ENCODE measurements around the gene B4GALNT3.
"Not testable (repeated sequence)": the region's sequence is repeated elsewhere in the genome, so short reads cannot be mapped to it uniquely, and the experiment has no call there.

The B4GALNT3 gene

DNA sequence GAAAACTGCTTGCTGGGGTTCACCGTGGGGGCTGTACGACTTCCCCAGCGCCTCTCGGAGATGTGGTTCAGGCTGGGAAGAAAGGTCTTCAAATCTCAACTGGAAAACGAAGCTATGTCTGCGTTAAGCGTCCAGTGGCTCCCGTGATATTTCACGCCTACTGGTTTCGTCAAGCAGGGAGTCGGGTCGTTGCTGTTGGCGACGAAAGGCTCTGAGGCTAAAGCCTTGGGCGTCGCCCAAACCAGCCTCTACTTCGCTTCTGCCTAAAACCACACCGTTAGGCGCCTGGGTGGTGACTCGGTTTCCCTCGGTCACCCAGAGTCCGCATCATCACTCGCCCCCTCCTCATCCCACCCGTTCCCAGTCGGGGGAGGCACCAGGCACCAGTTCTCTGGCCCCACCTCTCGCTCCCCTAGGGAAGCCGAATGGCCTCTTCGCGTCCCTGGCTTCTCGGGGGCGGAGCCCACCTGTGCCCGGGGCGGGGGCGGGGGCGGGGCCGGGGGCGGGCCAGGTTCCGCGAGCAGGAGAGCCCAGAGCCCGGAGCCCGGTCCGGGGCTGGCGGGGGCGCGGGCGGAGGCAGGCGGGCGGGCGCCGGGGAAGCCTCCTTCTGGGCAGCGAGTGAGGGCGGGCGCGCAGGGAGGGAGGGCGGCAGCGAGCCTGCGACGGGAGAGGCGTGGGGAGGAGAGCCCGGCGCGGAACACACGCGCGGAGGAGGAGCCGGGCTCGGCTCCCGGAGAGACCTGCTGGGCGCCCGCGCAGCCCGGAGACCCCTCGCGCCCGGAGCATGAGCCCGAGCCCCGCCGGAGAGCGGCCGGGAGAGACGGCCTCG, at the start of gene B4GALNT3:
Gene B4GALNT3 (plus strand): TSS at position 510 of the 829 bp plus-strand sequence. CDS start 438 bp downstream, outside the sequence.
- DNase-seq (ENCODE audit: low spot score) (peak; percentile 93), FAIRE-seq (peak; percentile 72)

DNA sequence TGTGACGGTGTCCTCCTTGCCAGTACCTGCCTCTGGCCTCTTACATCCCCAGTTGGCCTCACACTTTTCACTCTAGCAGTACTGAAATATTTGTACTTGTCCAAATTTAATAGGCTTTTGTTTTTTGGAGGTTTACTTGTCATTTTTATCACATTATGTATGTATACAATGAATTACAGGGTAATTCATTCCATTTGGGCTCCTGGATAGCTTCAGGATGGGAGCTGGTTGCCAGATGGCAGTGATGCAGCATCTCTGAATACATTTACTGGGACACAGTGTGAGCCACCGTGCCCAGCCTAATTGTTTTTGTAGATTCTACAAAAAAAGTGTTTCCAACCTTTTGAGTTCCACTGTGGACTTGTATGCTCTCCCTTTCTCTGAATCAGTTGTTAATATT, 44.9 kb upstream of the B4GALNT3 start:
- no peak for DNase-seq (ENCODE audit: low spot score)
- FAIRE-seq = no peak

DNA sequence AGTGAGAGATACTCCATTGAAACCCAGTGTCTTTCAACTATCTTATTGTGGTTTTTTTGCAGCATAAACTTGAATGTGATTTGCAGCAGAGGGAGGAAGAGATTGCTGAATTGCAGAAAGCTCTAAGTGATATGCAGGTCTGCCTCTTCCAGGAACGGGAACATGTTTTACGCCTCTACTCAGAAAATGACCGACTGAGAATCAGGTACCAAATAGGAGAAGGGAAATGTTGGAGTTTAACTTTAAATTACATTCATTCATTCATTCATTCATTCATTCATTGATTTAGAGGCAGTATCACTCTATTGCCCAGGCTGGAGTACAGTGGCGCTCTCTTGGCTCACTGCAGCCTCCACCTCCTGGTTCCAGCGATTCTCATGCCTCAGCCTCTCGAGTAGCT, 41.3 kb upstream of the B4GALNT3 start:
- DNase-seq (ENCODE audit: low spot score) = no peak
- no peak for FAIRE-seq

DNA sequence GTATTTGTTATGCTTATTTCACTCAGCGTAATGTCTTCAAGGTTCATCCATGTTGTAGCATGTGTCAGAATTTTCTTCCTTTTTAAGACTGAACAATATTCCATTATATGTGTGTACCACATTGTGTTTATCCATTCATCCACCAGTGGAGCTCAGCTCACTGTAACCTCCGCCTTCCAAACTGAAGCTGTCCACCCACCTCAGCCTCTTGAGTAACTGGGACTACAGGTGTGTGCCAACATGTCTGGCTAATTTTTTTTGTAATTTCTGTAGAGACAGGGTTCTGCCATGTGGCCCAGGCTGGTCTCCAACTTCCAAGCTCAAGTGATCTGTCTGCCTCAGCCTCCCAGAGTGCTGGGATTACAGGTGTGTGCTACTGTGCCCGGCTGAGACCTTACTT, 37.2 kb upstream of the B4GALNT3 start:
- FAIRE-seq (peak; percentile 30), DNase-seq (ENCODE audit: low spot score) (no peak)

DNA sequence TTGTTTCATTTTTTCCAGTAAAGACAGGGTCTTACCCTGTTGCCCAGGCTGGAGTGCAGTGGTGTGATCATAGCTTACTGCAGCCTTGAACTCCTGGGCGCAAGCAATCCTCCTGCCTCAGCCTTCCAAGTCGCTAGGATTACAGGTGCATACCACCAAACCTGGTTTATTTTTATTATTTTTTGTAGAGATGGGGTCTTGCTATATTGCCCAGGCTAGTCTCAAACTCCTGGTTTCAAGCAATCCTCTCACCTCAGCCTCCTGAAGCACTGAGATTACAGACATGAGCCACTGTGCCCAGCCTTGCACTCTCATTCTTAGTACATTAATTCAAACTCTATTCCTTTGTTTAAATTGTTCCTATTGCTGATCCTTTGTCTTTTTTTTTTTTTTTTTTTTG, 24.0 kb upstream of the B4GALNT3 start:
- FAIRE-seq; DNase-seq (ENCODE audit: low spot score): not testable (repeated sequence)

DNA sequence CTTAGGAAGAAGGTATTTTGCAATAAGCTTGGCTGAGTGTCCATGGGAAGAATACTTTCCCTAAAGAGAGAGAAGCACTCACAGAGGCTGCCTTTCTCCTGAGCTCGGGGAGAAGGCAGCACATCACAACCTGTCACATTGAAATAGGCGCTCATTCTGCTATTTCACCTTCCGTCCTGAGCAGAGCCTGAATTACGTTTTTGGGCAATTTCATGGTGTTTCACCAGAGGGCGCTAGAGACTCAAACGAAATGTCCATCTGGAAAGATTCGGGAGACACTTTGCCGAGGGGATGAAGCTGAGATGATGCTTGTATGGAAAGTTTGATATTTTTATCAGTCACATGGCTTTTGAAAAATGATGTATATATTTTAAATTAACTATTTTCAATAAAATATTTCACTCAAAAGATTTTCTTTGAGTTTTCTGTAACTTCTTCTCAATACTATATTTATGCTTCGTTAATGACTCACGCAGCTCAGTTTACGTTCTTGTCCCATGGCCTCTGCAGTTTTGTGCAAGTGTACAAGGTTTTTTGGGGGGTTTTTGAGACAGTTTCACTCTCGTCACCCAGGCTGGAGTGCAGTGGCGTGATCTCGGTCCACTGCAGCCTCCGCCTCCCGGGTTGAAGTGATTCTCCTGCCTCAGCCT, 17.4 kb upstream of the B4GALNT3 start:
- FAIRE-seq = peak; percentile 56
- peak; percentile 74 for DNase-seq (ENCODE audit: low spot score)

DNA sequence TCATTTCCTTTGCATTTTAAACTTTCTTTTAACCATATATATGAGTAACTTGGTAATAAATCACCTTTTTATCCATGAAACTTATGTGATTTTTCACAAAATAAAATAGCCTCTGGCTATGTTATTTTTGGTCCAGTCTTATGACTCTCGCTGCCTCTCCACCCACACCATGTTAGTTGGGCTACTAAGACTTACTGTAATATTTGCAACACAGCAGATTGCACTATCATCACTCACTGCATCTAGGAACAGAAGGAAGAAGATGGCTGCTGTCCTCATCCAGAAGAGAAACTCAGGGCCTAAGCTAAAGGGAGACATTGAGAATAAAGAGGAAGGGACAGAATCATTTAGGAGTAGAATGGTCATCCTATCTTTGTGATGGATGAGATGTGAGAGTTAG, 12.6 kb upstream of the B4GALNT3 start:
- no peak for FAIRE-seq
- DNase-seq (ENCODE audit: low spot score) = no peak

DNA sequence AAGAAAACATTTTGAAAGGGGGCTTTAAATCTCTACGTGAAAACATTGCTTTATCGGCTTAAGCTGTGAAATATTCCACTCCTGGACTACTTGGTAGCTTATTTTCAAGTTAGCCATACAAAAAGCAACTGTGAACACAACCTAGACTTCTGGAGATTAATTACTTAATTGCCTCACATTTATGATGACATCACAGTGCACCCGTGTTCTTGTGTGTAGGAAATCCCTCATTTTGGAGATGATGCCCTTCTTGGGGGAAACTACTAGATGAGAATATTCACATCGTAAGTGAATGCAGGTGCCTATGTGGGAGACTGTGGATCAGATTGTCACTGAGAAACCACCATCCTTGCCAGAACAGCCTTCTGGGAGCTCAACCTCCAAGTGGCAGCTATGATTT, 10.5 kb upstream of the B4GALNT3 start:
- DNase-seq (ENCODE audit: low spot score) (no peak), FAIRE-seq (no peak)

DNA sequence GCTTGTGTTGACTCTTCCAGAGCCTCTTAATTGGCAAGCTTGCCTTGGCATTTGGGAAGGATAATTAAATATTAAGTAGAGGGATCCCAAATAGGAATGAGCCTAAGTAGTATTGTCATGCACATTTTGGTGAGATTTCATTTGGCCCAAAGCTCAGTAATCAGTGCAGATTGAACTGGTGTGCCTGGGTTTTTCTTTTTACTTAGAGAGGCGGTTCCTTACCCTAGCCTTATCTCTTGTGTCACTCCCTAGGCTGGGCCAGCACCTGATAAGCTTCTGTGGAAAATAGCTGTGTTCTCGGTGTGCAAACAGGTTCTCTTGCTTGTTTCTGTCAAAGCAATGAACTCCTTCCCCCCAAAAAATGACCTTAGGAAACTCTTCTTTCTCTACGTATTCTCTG, 9.3 kb upstream of the B4GALNT3 start:
- FAIRE-seq (no peak), DNase-seq (ENCODE audit: low spot score) (no peak)

DNA sequence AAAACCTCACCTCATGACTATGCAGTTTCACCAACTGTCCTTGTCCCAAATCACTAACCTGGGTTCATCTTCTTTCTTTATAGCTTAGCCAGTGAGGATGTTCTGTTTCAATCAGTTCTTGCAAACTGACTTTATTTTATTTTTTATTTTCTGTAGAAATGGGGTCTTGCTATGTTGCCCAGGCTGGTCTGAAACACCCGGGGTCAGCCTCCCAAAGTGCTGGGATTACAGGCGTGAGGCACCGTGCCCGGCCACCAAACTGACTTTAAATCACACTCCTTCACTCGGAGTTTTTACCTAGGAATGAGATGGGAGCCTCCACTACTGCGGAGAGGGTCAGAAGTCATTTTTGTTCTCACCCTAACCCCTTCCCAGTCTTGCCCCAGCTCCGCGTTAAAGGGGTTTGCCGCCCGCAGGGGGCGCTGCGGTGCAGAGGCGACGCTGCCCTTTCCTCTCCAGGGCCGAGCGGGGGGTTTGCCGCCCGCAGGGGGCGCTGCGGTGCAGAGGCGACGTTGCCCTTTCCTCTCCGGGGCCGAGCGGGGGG, 7.0 kb upstream of the B4GALNT3 start:
- DNase-seq (ENCODE audit: low spot score) (no peak), FAIRE-seq (no peak)

DNA sequence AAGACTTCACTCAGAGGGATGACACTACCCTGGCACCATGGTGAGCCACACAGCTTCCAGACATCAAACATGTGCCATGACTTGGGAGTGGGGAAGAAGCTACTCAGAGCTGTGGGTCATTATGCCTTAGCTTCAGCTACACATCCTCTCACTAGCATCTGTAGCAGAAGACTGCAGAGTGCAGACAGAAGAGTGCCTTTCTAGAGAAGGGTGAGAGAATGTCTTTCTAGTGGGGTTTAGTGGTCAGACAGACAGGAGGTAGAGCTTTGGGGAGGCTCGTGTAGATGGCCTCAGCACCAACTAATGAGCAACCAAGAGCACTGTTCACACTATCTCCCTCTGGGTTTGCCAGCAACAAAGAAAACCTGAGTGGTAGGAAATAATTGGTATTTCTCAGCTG, 4.9 kb upstream of the B4GALNT3 start:
- DNase-seq (ENCODE audit: low spot score) = no peak
- no peak for FAIRE-seq

DNA sequence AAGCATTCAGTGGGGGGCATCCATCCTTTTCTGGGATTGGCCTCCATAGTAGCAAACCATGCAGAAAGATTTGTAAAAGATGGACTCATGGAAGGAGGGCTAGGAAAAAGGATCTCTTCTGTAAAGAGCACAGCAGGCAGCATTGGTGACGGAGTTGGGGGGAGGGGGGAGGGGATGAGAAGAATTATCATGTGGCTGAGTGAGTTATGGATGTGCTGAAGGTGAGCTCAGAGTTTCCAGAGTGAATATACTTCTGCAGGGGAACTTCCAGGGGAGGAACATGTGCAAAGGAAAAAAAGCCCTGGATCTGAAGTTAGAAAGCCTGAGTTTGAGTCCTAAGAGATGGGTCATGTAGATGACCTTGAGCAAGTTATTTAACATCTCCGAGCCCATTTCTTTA, 3.9 kb upstream of the B4GALNT3 start:
- no peak for FAIRE-seq

DNA sequence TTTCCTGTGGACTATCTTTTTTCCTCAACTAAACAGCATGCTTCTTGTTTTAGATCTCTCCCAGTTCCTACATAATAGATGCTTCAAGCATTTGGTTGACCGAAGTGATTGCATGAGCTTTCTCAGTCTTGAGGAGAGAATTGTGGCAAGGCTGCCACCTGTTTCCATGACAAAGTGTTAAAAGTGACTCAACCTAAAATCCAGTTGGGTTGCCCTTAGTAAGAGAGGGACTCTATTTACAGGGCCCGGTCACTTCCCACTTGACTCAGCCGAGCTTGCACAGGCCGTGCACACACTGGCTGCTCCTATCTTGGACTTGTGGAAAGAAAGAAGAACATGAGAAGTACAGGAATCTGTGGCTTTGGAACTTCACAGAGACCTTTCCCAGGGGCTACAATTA, 2.1 kb upstream of the B4GALNT3 start:
- no peak for DNase-seq (ENCODE audit: low spot score)
- no peak for FAIRE-seq

More for the DNA sequence above, 3.9 kb upstream of the B4GALNT3 start:
- no peak for DNase-seq (ENCODE audit: low spot score)

DNA sequence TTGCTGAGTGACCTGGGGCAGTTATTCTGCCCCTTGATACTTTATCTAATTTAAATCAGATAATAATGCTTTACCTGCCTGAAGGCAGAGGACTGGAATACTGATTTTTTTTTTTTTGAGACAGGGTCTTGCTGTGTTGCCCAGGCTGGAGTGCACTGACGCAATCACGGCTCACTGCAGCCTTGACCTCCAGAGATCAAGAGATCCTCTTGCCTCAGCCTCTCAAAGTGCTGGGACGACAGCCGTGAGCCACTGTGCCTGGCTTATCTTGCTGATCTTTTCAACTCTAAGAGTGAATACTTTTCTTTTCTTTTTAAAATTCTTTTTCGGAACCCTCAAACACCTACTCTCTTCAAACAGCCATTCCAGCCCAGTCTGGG, 699 bp upstream of the B4GALNT3 start:
- DNase-seq (ENCODE audit: low spot score) (no peak), FAIRE-seq (no peak)

DNA sequence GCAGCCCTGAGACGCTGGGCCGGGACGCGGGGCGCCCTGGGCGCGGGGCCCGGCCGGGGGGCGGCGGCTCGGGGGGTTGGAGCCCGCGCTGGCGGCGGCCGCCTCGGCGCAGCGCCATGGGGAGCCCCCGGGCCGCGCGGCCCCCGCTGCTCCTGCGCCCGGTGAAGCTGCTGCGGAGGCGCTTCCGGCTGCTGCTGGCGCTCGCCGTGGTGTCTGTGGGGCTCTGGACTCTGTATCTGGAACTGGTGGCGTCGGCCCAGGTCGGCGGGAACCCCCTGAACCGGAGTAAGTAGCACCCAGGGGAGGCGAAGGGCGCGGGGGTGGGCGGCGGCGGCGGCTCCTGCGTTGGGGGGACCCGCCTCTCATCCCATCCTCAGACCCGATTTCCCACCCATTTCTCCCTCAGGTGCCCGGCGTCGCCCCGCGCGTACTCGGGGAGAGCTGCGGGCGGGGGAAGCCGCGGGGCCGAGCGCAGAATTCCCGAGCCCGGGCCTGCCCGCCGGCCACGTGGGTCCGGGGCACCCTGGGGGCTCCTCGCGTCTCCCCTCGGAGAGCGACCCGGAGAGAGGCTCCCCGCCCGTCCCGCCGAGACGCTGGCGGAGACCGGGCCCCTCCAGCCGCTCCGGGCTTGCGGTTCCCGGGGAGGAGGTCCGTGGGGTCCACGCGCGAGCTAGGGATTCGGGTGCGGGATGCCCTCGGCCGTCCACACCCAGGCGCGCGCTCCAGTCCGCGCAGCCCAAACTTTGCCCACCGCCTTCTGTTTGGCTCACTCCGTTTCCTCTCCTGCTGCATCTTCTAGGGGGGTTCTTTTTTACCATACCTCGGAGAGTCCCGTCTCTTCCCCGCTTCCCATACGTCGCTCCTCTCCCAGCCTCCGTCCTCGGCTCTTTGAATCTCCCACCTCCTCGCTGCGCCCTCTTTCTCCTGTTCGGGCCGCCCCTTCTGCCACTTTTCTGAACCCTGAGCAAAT, 807 bp downstream of the B4GALNT3 start:
- no peak for FAIRE-seq

DNA sequence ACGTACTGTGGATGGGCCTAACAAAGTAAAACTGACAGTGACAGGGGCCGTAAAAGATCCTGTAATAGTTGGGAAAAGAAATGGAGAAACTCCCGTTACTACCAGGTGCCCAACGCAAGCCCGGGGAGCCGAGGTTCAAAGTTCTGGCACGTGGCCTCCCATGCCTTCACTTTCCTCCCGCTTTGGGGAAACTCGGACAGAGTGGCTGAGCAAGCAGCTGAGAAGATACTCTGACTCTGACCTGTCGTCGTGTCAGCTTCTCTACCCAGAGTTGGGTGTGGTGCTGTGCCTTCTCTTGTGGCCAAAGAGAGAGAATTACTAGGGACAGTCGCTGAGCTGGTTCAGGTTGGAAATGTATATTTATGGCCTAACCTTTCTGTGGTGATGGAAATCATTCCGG, 1.7 kb downstream of the B4GALNT3 start:
- DNase-seq (ENCODE audit: low spot score) (no peak), FAIRE-seq (peak; percentile 46)

More for the DNA sequence above, 807 bp downstream of the B4GALNT3 start:
- DNase-seq (ENCODE audit: low spot score) = peak; percentile 56

DNA sequence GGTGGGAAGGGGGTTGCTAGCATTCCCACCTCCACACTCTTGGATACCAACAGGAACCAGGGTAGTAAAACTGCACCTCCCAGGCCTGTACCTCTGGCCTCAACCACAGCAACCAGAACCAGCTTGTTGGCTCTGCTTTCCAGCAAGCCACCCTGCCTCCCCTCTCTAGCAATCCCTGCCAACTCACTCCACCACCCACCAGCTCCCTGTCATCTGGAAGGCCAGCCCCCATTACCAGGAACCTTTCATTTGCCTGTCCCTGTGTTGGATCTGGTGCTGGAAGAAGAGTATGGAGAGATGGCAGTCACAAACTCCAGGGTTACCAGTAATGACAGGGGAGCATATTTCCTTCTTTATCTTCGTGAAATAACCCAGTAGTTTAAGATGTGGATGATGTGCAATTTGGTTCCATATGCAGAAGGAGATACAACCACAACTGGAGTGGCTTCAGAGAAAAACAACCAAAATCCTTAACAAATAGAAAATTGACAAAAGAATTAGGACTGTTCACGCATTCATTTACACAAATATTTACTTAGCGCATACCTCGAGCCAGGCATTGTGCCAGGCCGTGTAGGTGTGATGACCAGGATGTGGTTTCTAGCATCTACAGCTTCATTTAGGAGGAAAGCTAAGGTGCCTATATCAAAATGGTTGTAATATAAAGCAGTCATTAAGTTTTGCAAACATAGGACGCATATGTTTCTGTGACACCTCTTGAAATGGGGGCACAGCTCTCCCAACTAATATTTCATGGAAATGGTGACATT, 3.4 kb downstream of the B4GALNT3 start:
- DNase-seq (ENCODE audit: low spot score) (peak; percentile 52), FAIRE-seq (peak; percentile 74)

DNA sequence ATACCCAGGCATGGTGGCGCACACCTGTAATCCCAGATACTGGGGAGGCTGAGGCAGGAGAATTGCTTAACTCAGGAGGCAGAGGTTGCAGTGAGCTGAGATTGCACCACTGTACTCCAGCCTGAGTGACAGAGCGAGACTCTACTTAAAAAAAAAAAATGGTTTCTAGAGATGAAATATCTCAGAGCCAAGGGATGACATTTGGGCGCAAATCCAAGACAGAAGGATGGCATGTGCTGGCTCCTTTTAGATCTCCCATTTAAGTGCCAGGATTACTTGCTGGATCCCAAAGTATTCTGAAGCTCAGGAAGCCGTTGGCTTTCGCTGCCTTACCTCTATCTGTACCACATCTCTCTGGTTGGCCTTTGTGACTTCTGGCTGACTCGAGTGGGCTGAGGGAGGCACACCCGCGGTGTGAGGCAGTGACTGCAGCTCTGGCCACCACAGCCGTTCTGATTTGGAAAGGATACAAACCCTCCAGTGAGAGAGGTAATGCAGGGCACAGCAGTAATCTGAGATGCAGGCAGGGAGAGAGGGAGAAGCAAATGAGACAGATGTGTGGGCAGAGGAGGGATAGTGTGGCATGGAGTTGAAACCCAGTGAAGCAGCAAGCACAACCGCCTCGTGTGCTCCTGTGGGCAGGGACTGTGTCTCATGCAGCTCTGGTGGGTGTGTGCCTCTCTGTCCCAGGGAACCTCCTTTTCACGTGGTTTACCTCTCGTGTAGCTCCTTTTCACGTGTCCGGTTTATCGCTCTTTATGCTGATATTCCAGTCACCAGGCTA, 4.9 kb downstream of the B4GALNT3 start:
- peak; percentile 94 for FAIRE-seq

DNA sequence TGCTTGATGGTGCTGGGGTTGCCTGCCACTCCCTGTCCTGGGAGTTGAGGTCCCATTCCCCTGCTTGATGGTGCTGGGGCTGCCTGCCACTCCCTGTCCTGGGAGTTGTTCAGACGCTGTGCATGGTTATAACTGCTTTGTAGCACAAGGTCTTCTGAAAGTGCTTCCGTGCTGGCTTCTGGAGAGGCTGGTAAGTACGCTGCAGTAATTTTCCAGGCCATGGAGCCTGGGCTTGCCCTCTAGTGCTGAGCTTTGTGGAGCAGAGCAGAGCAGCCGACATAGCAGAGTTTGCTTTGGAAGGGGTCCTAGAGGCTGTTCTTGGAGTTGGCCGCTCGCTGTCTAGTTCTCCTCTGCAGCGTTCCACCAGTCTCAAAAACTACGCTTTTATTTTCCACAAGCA, 6.3 kb downstream of the B4GALNT3 start:
- DNase-seq (ENCODE audit: low spot score) (no peak), FAIRE-seq (no peak)

More for the DNA sequence above, 4.9 kb downstream of the B4GALNT3 start:
- DNase-seq (ENCODE audit: low spot score) = no peak

DNA sequence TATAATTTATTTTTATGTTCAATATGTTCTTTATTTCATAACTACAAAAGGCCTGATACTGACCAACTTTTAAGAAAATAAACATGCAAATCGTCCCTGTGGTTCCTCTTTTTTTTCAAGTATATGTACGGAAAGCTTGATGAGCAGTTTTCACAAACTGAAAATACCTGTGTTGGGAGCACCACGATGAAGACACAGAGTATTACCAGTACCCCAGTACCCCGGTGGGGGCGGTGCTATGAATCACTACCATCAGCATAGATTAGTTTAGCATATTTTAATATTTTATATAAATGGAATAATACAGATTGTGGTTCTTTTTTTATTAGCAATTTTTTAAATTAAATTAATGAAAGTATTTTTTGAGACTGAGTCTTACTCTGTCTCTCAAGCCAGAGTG, 7.0 kb downstream of the B4GALNT3 start:
- no peak for DNase-seq (ENCODE audit: low spot score)
- FAIRE-seq = no peak
